ENCODE data around the gene SV2B. TPM values are rescaled to one million over a fixed set of nuclear protein-coding genes. Genes with fewer than 3 reads are reported as not detected.

The SV2B gene
- polyA plus RNA-seq, 6 donors from 2014 or later = 0.04 to 0.12 TPM; not detected in 4

- DNase-seq (no peak), ATAC-seq (ENCODE audit: low read depth in 2 of 2) (no peak)
- Mint-ChIP-seq H3K27ac (no peak overlapping the region), H3K27me3 (peaks cover 13 to 22% (median 21%) of the 10 kb centered on the region in 3 donors), H3K4me3 (no peak overlapping the region), H3K9me3 (no peaks in the 10 kb centered on the region), H3K4me1 (no peaks in the 10 kb centered on the region), H3K36me3 (no peaks in the 10 kb centered on the region)
These were observed 32.0 kb downstream of the SV2B start for GRCh38 chr15:91132079-91132478.

GRCh38 chr15:91133511-91133910 lies 33.5 kb downstream of the SV2B start:
- no peaks in the 10 kb centered on the region for H3K4me1 Mint-ChIP-seq
- no peak overlapping the region for H3K27ac Mint-ChIP-seq
- H3K9me3 Mint-ChIP-seq = peaks cover 0 to 7% (median 2%) of the 10 kb centered on the region in 7 donors
- ATAC-seq (ENCODE audit: low read depth in 2 of 2) (no peak), DNase-seq (no peak)
- peaks cover 14 to 29% (median 21%) of the 10 kb centered on the region in 3 donors for H3K27me3 Mint-ChIP-seq
- H3K36me3 Mint-ChIP-seq = no peaks in the 10 kb centered on the region
- no peak overlapping the region for H3K4me3 Mint-ChIP-seq

- no peak for ATAC-seq (ENCODE audit: low read depth in 2 of 2)
- no peak overlapping the region for H3K4me3 Mint-ChIP-seq
- DNase-seq = no peak
- H3K9me3 Mint-ChIP-seq = peaks cover 0 to 7% (median 2%) of the 10 kb centered on the region in 7 donors
- H3K27me3 Mint-ChIP-seq = peaks cover 15 to 40% (median 33%) of the 10 kb centered on the region in 3 donors
- no peaks in the 10 kb centered on the region for H3K36me3 Mint-ChIP-seq
- no peak overlapping the region for H3K27ac Mint-ChIP-seq
- no peaks in the 10 kb centered on the region for H3K4me1 Mint-ChIP-seq
These were observed 35.4 kb downstream of the SV2B start for GRCh38 chr15:91135201-91136130.

GRCh38 chr15:91136386-91136923 lies 36.4 kb downstream of the SV2B start:
- Mint-ChIP-seq H3K9me3 (peaks cover 0 to 7% (median 2%) of the 10 kb centered on the region in 7 donors), H3K27me3 (peaks cover 18 to 40% (median 33%) of the 10 kb centered on the region in 3 donors), H3K36me3 (no peaks in the 10 kb centered on the region), H3K4me1 (no peaks in the 10 kb centered on the region), H3K4me3 (no peak overlapping the region), H3K27ac (no peak overlapping the region)
- DNase-seq (no peak), ATAC-seq (ENCODE audit: low read depth in 2 of 2) (no peak)

- no peak overlapping the region for H3K27ac Mint-ChIP-seq
- H3K27me3 Mint-ChIP-seq = peaks cover 25 to 54% (median 30%) of the 10 kb centered on the region in 3 donors
These were observed 40.5 kb downstream of the SV2B start for GRCh38 chr15:91140601-91141000.

GRCh38 chr15:91141097-91141496 lies 41.0 kb downstream of the SV2B start:
- Mint-ChIP-seq H3K27ac (no peak overlapping the region), H3K4me1 (no peaks in the 10 kb centered on the region), H3K27me3 (peaks cover 25 to 54% (median 30%) of the 10 kb centered on the region in 3 donors), H3K4me3 (no peak overlapping the region), H3K9me3 (peaks cover 0 to 7% (median 2%) of the 10 kb centered on the region in 7 donors), H3K36me3 (no peaks in the 10 kb centered on the region)
- DNase-seq (no peak), ATAC-seq (ENCODE audit: low read depth in 2 of 2) (no peak)

More at GRCh38 chr15:91140601-91141000, 40.5 kb downstream of the SV2B start:
- ATAC-seq (ENCODE audit: low read depth in 2 of 2) (no peak), DNase-seq (no peak)
- Mint-ChIP-seq H3K9me3 (peaks cover 0 to 7% (median 2%) of the 10 kb centered on the region in 7 donors), H3K4me3 (no peak overlapping the region), H3K36me3 (no peaks in the 10 kb centered on the region), H3K4me1 (no peaks in the 10 kb centered on the region)

GRCh38 chr15:91142106-91142744 lies 42.2 kb downstream of the SV2B start:
- no peak overlapping the region for H3K27ac Mint-ChIP-seq
- no peaks in the 10 kb centered on the region for H3K36me3 Mint-ChIP-seq
- no peak overlapping the region for H3K4me3 Mint-ChIP-seq
- peak; percentile 30 to 39 for ATAC-seq (ENCODE audit: low read depth in 2 of 2)
- peaks cover 0 to 13% (median 3%) of the 10 kb centered on the region in 7 donors for H3K9me3 Mint-ChIP-seq
- peaks cover 29 to 54% (median 32%) of the 10 kb centered on the region in 3 donors for H3K27me3 Mint-ChIP-seq
- no peaks in the 10 kb centered on the region for H3K4me1 Mint-ChIP-seq
- DNase-seq = no peak

- Mint-ChIP-seq H3K36me3 (no peaks in the 10 kb centered on the region), H3K9me3 (peaks cover 0 to 11% (median 2%) of the 10 kb centered on the region in 7 donors), H3K4me1 (no peaks in the 10 kb centered on the region), H3K4me3 (no peak overlapping the region), H3K27me3 (peaks cover 25 to 55% (median 40%) of the 10 kb centered on the region in 3 donors), H3K27ac (no peak overlapping the region)
- no peak for ATAC-seq (ENCODE audit: low read depth in 2 of 2)
- no peak for DNase-seq
These were observed 42.9 kb downstream of the SV2B start for GRCh38 chr15:91142946-91143345.

GRCh38 chr15:91146728-91147127 lies 46.7 kb downstream of the SV2B start:
- H3K27me3 Mint-ChIP-seq = peaks cover 37 to 64% (median 56%) of the 10 kb centered on the region in 3 donors
- H3K4me1 Mint-ChIP-seq = no peaks in the 10 kb centered on the region
- peaks cover 0 to 7% (median 0%) of the 10 kb centered on the region in 7 donors for H3K9me3 Mint-ChIP-seq
- no peak overlapping the region for H3K4me3 Mint-ChIP-seq
- H3K27ac Mint-ChIP-seq = no peak overlapping the region
- no peak for ATAC-seq (ENCODE audit: low read depth in 2 of 2)
- H3K36me3 Mint-ChIP-seq = no peaks in the 10 kb centered on the region
- no peak for DNase-seq

- H3K27me3 Mint-ChIP-seq = peaks cover 39 to 66% (median 63%) of the 10 kb centered on the region in 3 donors
- no peak overlapping the region for H3K27ac Mint-ChIP-seq
- H3K9me3 Mint-ChIP-seq = peaks cover 0 to 7% (median 0%) of the 10 kb centered on the region in 7 donors
- H3K4me3 Mint-ChIP-seq = no peak overlapping the region
- H3K36me3 Mint-ChIP-seq = no peaks in the 10 kb centered on the region
- no peaks in the 10 kb centered on the region for H3K4me1 Mint-ChIP-seq
- ATAC-seq (ENCODE audit: low read depth in 2 of 2) = no peak
- DNase-seq = no peak
These were observed 48.2 kb downstream of the SV2B start for GRCh38 chr15:91148243-91148642.

GRCh38 chr15:91150502-91151160 lies 50.6 kb downstream of the SV2B start:
- peak overlapping the region in 1 of 6 donors; percentile 49 for H3K27ac Mint-ChIP-seq
- H3K27me3 Mint-ChIP-seq = peaks cover 33 to 85% (median 69%) of the 10 kb centered on the region in 3 donors
- no peaks in the 10 kb centered on the region for H3K36me3 Mint-ChIP-seq
- no peak for ATAC-seq (ENCODE audit: low read depth in 2 of 2)
- H3K4me3 Mint-ChIP-seq = no peak overlapping the region
- peaks cover 0 to 7% (median 0%) of the 10 kb centered on the region in 7 donors for H3K9me3 Mint-ChIP-seq
- H3K4me1 Mint-ChIP-seq = no peaks in the 10 kb centered on the region
- no peak for DNase-seq

- H3K4me3 Mint-ChIP-seq = no peak overlapping the region
- H3K4me1 Mint-ChIP-seq = no peaks in the 10 kb centered on the region
- no peaks in the 10 kb centered on the region for H3K36me3 Mint-ChIP-seq
- no peak overlapping the region for H3K27ac Mint-ChIP-seq
- ATAC-seq (ENCODE audit: low read depth in 2 of 2) (no peak), DNase-seq (no peak)
- peaks cover 35 to 84% (median 58%) of the 10 kb centered on the region in 3 donors for H3K27me3 Mint-ChIP-seq
- H3K9me3 Mint-ChIP-seq = peaks cover 0 to 4% (median 0%) of the 10 kb centered on the region in 7 donors
These were observed 51.9 kb downstream of the SV2B start for GRCh38 chr15:91151781-91152563.

Data from naive B cell (primary cell).